Stimulated activated CD4-positive, alpha-beta T cell treated with anti-CD3 and anti-CD28 coated beads, TNF-alpha, amount 100 ng/mL, for 24 hours (primary cell): ENCODE measurements around the gene PSMB9.
"Not testable (repeated sequence)": the region's sequence is repeated elsewhere in the genome, so short reads cannot be mapped to it uniquely, and the experiment has no call there.

Experiments
- DNase-seq, 3 experiments: peaks; one replicate each; pipeline ENCODE4 v3.0.0-alpha.2; 2020; ENCODE audit warnings: low read depth in 3 of 3

PSMB9 gene

GRCh38 chr6:32853541-32854375 is at the start of gene PSMB9, which contains the start of gene TAP1:
TSS of gene PSMB9 (plus strand) at chr6:32854192. CDS start at chr6:32854230, 38 bp downstream.
TSS of gene TAP1 (minus strand) at chr6:32853704. CDS start at chr6:32853636, 68 bp downstream.
- DNase-seq, result peak; percentile 91 to 96 (median 92)

DNA sequence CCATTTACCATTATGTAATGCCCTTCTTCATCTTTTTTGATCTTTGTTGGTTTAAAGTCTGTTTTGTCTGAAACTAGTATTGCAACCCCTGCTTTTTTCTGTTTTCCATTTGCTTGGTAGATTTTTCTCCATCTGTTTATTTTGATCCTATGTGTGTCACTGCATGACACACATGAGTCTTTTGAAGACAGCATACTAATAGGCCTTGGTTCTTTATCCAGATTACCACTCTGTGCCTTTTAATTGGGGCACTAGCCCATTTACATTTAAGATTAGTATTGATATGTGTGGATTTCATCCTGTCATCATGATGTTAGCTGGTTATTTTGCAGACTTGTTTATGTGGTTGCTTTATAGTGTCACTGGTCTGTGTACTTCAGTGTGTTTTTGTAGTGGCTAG is 48.6 kb upstream of the PSMB9 start:
- not testable (repeated sequence) for DNase-seq

GRCh38 chr6:32807020-32807580 is 46.9 kb upstream of the PSMB9 start:
- no peak for DNase-seq

DNA sequence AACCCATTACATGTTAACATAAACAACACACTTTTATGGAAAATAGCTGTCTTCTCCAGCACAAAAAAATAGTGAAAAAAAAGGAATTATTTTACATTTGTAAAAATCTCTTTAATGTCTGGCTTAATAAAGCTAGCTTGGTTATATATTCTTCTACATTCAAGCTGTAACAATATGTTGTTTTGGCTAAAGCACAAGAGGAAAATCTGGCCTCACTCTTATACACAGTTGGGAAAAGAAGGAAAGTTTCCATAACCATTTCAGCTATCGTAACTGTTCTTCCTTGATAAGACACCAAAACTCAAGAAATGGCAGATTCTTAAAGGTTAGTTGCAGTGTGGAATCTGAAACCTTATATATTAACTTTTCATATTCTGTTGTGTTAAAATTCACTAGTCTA is 44.8 kb upstream of the PSMB9 start:
- DNase-seq, result no peak

DNA sequence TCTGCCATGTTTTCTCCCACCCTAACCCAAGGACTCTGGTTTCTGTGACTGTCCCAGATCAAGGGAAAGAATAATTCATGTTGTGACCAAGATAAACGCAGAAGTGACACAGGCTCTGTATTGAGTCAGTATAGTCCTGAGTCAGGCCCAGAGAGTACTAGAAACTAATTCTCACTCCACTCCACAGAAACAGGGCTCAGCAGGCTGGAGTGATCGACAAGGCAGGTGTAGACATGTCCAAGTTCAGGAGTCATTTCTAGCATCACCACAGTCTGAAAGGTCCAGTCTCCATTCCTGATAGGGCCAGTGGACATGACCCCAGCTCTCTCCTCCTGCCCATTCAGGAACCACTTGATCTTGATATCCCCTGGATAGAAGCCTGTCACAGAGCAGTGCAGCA is 39.8 kb upstream of the PSMB9 start:
- DNase-seq, result no peak

DNA sequence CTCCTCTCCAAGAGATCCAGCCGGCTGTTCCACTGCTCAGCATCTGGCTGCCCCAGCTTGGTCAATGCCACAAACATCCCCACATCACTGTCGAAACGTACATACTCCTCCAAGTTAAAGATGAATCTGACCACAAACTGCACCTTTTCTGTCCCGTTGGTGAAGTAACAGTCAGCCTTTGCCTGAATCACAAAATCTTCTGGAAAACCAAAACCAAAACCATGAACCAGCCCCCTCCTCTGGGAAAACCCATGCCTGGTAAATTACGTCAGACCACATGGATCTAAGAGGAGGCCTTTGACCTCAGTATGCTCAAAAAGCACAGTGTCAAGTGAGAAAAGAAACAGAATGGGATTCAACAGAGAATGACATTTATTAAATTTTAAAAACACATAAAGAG is 38.9 kb upstream of the PSMB9 start:
- no peak for DNase-seq

- DNase-seq, result no peak
Measured at GRCh38 chr6:32815996-32816395, 38.0 kb upstream of the PSMB9 start.

DNA sequence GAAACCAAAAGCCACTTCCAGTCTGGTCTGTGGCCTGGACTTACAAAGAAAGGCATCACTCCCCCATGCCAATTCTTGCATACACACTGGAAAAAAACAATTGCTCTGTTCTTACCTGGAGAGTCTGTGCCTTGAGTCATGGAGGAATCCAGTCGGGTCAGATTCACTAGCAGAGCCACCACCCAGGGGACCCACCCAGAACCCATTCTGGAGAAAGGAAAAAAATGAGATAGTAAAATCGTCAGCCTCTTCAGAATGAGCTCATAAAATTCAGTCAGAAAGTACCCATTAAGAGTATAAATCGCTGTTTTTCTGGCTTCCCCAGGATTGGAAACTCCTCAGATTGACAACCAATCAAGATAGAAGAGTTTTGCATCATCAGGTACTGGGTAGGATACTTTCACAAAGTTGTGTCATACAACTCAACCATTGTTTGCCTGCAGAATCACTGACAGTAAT is 37.2 kb upstream of the PSMB9 start, which contains the start of gene HLA-DOB:
Gene HLA-DOB, minus strand, starts transcription at position 257 of the 459 bp plus-strand sequence. Its CDS starts 51 bp downstream, at position 206.
- DNase-seq, result no peak

DNA sequence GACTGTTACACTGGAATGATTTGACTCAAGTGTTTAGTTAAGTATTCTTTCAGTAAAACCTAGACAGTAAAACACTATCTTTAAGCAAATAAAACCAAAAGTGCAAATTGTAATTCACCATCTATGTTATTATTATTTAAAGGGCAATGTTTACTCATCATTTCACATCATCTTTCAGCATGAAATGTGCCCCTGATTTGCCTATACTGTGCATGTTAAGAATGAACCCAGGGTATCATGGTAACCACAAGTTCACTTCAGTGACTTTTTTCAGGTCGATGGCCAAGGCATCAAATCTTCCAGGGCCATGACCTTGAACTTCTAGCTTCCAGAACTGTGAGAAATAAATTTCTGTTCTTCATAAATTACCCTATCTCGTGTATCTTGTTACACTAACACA is 35.1 kb upstream of the PSMB9 start:
- no peak for DNase-seq

GRCh38 chr6:32819729-32820128 is 34.3 kb upstream of the PSMB9 start:
- DNase-seq, result no peak

DNA sequence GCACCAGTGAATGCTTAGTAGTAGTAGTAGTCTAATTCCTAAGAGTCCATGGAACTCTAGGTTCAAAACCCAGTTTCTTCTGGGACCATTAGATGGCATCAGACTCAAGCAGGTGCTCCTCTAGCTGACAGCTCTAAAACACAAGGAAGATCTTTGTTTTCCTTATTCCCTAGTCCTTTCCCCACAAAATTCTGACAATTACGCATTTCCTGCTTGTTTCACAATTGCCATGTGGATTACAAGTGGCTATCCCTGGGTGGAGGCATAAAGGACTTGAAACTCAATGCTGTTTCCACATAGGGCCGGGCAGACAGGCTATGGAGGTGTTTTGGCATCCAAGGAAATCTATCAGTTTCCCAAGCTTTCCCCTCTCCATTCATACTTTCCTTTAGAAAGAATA is 28.0 kb upstream of the PSMB9 start:
- no peak for DNase-seq

DNA sequence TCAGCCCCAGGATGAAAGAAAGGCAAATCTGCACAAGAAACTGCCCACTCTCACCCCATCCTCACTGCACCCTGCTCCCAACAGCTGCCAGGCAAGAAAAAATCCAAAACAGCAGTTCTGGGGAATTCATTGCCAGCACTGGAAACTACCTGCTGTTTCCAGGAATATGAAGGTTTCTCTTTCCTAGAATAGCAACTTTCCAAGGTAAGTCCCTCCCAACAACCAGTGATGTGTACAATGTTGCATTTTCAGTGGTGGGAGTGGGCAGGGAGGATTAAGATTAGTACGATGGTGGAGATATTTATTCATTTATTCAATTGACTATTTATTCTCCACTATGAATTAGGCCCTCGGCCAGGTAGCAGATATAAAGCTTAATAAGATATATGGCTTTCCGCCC is 27.0 kb upstream of the PSMB9 start:
- no peak for DNase-seq

DNA sequence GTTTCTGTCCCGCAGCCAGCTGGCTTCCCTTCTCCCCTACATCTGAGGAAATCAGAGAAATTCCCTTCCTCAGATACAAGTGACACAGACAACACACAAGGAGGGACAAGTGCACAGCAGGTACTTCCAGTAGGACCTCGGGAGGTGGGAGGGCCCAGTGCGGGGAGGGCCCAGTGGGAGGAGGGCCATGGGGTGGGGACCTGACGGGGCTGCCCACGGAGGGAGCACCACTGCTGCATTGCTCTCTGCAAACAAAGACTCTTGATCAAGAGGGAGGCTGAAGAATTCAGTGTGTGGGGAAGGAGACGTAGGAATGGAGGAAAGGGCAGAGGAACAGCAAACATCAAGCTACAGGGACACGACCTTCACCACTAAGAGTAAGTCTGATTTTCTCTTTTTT is 24.5 kb upstream of the PSMB9 start:
- DNase-seq, result no peak

DNA sequence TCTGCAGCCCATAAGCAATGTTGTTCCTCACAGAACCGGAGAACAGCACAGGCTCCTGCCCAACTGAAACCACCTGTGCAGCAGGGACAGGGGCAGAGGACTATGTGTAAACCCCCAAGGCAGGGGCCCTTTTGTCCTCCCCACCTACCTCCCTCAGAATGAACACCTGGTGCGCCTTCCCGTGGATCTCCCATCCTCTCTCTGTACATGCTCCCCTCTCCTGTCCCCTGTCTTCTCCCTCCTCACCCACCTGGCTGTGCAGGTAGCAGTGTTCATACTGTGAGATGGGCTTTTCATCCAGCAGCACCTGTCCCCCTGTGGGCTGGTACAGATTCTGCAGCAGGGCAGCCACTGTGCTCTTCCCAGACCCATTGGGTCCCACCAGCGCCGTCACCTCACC is 24.0 kb upstream of the PSMB9 start:
- DNase-seq, result no peak

DNA sequence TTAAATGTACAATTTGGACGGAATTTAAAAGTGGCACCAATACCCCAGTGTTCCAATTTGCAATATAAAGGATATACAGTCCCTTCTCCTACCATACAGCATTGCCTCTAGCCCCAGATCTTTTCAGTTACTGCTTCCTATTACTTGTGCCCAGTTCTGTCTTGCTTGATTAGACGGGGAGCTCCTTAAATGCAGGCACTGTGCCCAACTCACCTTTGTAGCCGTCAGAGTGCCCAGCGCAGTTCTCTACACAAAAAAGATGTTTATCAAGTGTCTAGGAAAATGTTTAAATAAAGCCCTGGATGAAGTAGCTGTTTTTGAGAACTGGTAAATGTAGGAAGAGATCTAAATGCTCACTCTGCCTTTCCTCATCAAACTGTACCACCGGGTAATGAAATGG is 23.1 kb upstream of the PSMB9 start:
- DNase-seq, result no peak

DNA sequence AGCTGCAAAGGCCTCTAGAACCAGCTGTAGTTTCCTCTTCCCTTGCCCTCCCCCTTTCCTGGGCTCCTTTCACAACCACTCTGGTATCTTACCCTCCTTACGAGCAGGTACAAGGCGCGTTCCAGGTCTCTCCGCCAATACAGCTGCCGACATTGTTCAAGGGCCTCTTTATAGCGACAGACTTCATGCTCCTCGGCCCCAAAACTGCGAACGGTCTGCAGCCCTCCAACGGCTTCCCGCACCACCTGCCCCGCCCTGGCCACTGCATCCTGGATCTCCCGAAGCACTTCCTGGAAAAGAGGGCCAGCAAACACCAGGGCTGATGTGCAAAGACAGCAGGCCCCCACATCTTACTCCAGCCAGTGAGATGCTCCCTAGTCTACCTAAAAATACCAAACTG is 21.5 kb upstream of the PSMB9 start:
- DNase-seq, result no peak

- DNase-seq, result no peak
Measured at GRCh38 chr6:32833664-32834063, 20.3 kb upstream of the PSMB9 start.

DNA sequence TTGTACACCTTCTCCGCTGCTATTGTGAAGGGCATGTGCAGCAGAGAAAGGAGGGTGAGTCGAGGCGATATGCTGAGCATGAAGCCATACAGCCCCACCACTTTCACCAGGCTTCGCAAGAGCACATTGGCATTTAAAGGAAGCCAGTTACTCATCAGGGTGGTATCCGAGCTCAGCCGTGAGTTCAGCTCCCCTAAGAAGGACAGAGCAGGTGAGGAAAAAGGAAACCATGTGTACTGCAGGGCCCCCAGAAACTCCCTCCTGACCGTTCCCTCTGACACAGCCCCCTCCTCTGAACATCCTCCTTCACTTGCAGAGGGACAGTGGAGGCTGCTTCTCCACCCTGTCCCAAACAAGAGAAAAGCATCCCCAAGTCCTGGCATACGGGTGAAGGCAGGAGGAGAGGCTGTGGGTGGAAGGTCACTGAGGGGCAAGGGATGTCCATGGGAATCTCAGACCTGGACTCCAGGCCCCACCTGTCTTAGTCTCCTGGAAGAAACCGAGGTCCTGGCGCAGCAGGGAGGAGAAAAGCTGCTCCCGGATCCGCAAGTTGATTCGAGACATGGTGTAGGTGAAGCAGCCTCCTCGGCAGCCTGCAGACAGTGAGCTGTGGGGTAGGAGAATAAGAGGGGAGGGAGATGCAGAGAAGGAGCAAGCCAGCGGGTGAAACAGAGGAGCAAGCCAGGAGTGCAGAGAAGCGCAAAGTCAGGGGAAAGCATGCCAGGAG is 18.7 kb upstream of the PSMB9 start:
- no peak for DNase-seq

GRCh38 chr6:32836873-32837272 is 17.1 kb upstream of the PSMB9 start:
- no peak for DNase-seq

GRCh38 chr6:32837651-32838113 is 16.3 kb upstream of the PSMB9 start:
- no peak for DNase-seq

DNA sequence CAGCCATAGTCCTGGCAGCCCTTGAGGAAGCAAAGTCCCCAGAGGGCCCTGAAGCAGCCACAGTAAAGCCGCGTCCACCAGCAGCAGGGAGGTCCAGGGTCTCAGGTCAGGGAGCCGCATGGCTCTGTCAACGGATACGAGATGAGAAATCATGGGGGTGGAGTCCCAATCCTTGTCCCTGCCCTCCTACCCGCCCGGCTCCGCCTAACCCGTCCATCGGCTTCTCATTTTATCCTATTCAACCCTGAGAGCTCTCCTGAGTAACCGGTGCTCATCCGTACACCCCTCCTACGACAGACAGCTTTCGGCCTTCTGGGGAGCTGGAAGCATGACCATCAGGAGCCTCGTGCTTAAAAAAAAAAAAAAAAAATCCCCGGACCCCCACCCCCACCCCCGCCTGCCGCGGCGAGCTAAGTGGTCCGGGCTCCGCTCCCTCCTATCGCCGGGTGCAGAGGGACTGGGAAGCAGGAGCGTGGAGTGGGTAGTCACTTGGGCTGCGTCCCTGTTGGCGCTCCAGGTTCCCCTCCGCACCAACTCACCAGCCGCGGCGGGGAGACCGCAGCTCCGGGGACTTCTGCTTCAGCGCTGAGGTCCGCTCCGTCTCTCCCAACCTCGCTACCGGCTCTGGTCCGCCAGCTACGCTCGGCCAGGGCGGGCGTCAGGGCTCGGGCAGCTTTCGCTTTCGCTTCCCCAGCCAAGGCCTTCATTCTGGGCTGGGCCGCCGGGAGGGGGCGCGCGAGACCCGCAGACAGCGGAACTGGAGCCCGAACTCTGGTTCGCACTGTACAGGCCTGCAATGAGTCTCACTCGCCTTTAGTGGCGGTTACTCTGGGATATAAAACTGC is 15.7 kb upstream of the PSMB9 start, which contains the start of gene TAP2:
Gene TAP2, minus strand, starts transcription at position 626 of the 845 bp plus-strand sequence. Its CDS starts 506 bp downstream, at position 120.
- peak; percentile 95 to 97 (median 96) for DNase-seq
